ENCODE data around the gene ADGRG3. TPM values are rescaled to one million over a fixed set of nuclear protein-coding genes. Genes with fewer than 3 reads are reported as not detected.
A peak's percentile ranks its signal among the peaks of the same experiment; 100 is the strongest.

ADGRG3 gene
- total RNA-seq, 1 donor from 2014 or later, result not detected

- peak; percentile 1 for DNase-seq (ENCODE audit: low spot score)
- Mint-ChIP-seq H3K4me1 (ENCODE audit: low read depth) (no peaks in the 10 kb centered on the region), H3K27ac (ENCODE audit: unreplicated experiment) (no peak overlapping the region), H3K36me3 (ENCODE audit: low read depth) (no peaks in the 10 kb centered on the region), H3K9me3 (ENCODE audit: low read depth) (no peaks in the 10 kb centered on the region), H3K4me3 (ENCODE audit: unreplicated experiment) (no peak overlapping the region), H3K27me3 (ENCODE audit: low read depth) (peaks cover 30% of the 10 kb centered on the region)
- no peak for TF ChIP-seq CTCF (IDR thresholded peaks at IDR 0.05)
Observed at GRCh38 chr16:57706717-57707116, 38.6 kb downstream of the ADGRG3 start.

GRCh38 chr16:57707331-57707730 is 39.2 kb downstream of the ADGRG3 start:
- Mint-ChIP-seq H3K27me3 (ENCODE audit: low read depth) (peaks cover 31% of the 10 kb centered on the region), H3K36me3 (ENCODE audit: low read depth) (no peaks in the 10 kb centered on the region), H3K9me3 (ENCODE audit: low read depth) (no peaks in the 10 kb centered on the region), H3K4me3 (ENCODE audit: unreplicated experiment) (no peak overlapping the region), H3K4me1 (ENCODE audit: low read depth) (no peaks in the 10 kb centered on the region), H3K27ac (ENCODE audit: unreplicated experiment) (no peak overlapping the region)
- peak; percentile 63 for DNase-seq (ENCODE audit: low spot score)
- no peak for TF ChIP-seq CTCF (IDR thresholded peaks at IDR 0.05)

GRCh38 chr16:57708168-57708567 is 40.1 kb downstream of the ADGRG3 start:
- peaks cover 39% of the 10 kb centered on the region for H3K27me3 Mint-ChIP-seq (ENCODE audit: low read depth)
- no peaks in the 10 kb centered on the region for H3K36me3 Mint-ChIP-seq (ENCODE audit: low read depth)
- TF ChIP-seq CTCF (IDR thresholded peaks at IDR 0.05), result no peak
- H3K4me1 Mint-ChIP-seq (ENCODE audit: low read depth), result no peaks in the 10 kb centered on the region
- no peaks in the 10 kb centered on the region for H3K9me3 Mint-ChIP-seq (ENCODE audit: low read depth)
- H3K4me3 Mint-ChIP-seq (ENCODE audit: unreplicated experiment), result no peak overlapping the region
- peak; percentile 0 for DNase-seq (ENCODE audit: low spot score)
- no peak overlapping the region for H3K27ac Mint-ChIP-seq (ENCODE audit: unreplicated experiment)

- H3K9me3 Mint-ChIP-seq (ENCODE audit: low read depth), result no peaks in the 10 kb centered on the region
- no peaks in the 10 kb centered on the region for H3K36me3 Mint-ChIP-seq (ENCODE audit: low read depth)
- no peak for TF ChIP-seq CTCF (IDR thresholded peaks at IDR 0.05)
- H3K4me1 Mint-ChIP-seq (ENCODE audit: low read depth), result no peaks in the 10 kb centered on the region
- H3K27me3 Mint-ChIP-seq (ENCODE audit: low read depth), result peaks cover 44% of the 10 kb centered on the region
- no peak for DNase-seq (ENCODE audit: low spot score)
- H3K27ac Mint-ChIP-seq (ENCODE audit: unreplicated experiment), result no peak overlapping the region
- no peak overlapping the region for H3K4me3 Mint-ChIP-seq (ENCODE audit: unreplicated experiment)
Observed at GRCh38 chr16:57709663-57710062, 41.6 kb downstream of the ADGRG3 start.

- no peak for DNase-seq (ENCODE audit: low spot score)
- no peak overlapping the region for H3K27ac Mint-ChIP-seq (ENCODE audit: unreplicated experiment)
- no peaks in the 10 kb centered on the region for H3K36me3 Mint-ChIP-seq (ENCODE audit: low read depth)
- H3K9me3 Mint-ChIP-seq (ENCODE audit: low read depth), result no peaks in the 10 kb centered on the region
- H3K4me1 Mint-ChIP-seq (ENCODE audit: low read depth), result no peaks in the 10 kb centered on the region
- H3K4me3 Mint-ChIP-seq (ENCODE audit: unreplicated experiment), result no peak overlapping the region
- no peak for TF ChIP-seq CTCF (IDR thresholded peaks at IDR 0.05)
- peaks cover 54% of the 10 kb centered on the region for H3K27me3 Mint-ChIP-seq (ENCODE audit: low read depth)
Observed at GRCh38 chr16:57711346-57711745, 43.2 kb downstream of the ADGRG3 start.
